ENCODE measurements around the gene TACC2.
"Not testable (repeated sequence)": the region's sequence is repeated elsewhere in the genome, so short reads cannot be mapped to it uniquely, and the experiment has no call there.

TACC2 gene

GRCh38 chr10:121991727-121992126 lies 2.8 kb downstream of the TACC2 start:
- H3K9ac ChIP-seq (ENCODE audit: low read length); H3K27me3 ChIP-seq (ENCODE audit: control insufficient read depth in 1 of 2, insufficient read depth in 2 of 2, low read length in 2 of 2); H3K4me3 ChIP-seq (ENCODE audit: low read depth in 1 of 2, low read length in 2 of 2); H3K36me3 ChIP-seq (ENCODE audit: insufficient read depth, low read length); H3K9me3 ChIP-seq (ENCODE audit: low read length); H3K27ac ChIP-seq (ENCODE audit: low read depth, low read length): not testable (repeated sequence)
- peaks cover 31% of the 10 kb centered on the region for H3K4me1 ChIP-seq (ENCODE audit: insufficient read depth, low read length)

GRCh38 chr10:121994429-121994941 lies 5.5 kb downstream of the TACC2 start:
- Histone ChIP-seq H3K9me3 (ENCODE audit: low read length) (no peaks in the 10 kb centered on the region), H3K4me3 (ENCODE audit: low read depth in 1 of 2, low read length in 2 of 2) (peak overlapping the region in 1 of 2 donors; percentile 21), H3K9ac (ENCODE audit: low read length) (peak overlapping the region; percentile 47), H3K27me3 (ENCODE audit: control insufficient read depth in 1 of 2, insufficient read depth in 2 of 2, low read length in 2 of 2) (no peaks in the 10 kb centered on the region), H3K27ac (ENCODE audit: low read depth, low read length) (peak overlapping the region; percentile 96), H3K36me3 (ENCODE audit: insufficient read depth, low read length) (no peaks in the 10 kb centered on the region), H3K4me1 (ENCODE audit: insufficient read depth, low read length) (peaks cover 51% of the 10 kb centered on the region)

- no peak overlapping the region for H3K9ac ChIP-seq (ENCODE audit: low read length)
- no peak overlapping the region for H3K4me3 ChIP-seq (ENCODE audit: low read depth in 1 of 2, low read length in 2 of 2)
- no peaks in the 10 kb centered on the region for H3K27me3 ChIP-seq (ENCODE audit: control insufficient read depth in 1 of 2, insufficient read depth in 2 of 2, low read length in 2 of 2)
- peaks cover 4% of the 10 kb centered on the region for H3K9me3 ChIP-seq (ENCODE audit: low read length)
- peaks cover 49% of the 10 kb centered on the region for H3K4me1 ChIP-seq (ENCODE audit: insufficient read depth, low read length)
- H3K27ac ChIP-seq (ENCODE audit: low read depth, low read length) = no peak overlapping the region
- H3K36me3 ChIP-seq (ENCODE audit: insufficient read depth, low read length) = no peaks in the 10 kb centered on the region
These were observed 9.5 kb downstream of the TACC2 start for GRCh38 chr10:121998462-121998861.

GRCh38 chr10:121999301-121999700 lies 10.3 kb downstream of the TACC2 start:
- no peak overlapping the region for H3K9ac ChIP-seq (ENCODE audit: low read length)
- H3K4me1 ChIP-seq (ENCODE audit: insufficient read depth, low read length) = peaks cover 41% of the 10 kb centered on the region
- H3K27me3 ChIP-seq (ENCODE audit: control insufficient read depth in 1 of 2, insufficient read depth in 2 of 2, low read length in 2 of 2) = no peaks in the 10 kb centered on the region
- H3K27ac ChIP-seq (ENCODE audit: low read depth, low read length) = no peak overlapping the region
- no peaks in the 10 kb centered on the region for H3K36me3 ChIP-seq (ENCODE audit: insufficient read depth, low read length)
- peaks cover 4% of the 10 kb centered on the region for H3K9me3 ChIP-seq (ENCODE audit: low read length)
- H3K4me3 ChIP-seq (ENCODE audit: low read depth in 1 of 2, low read length in 2 of 2) = no peak overlapping the region

- Histone ChIP-seq H3K36me3 (ENCODE audit: insufficient read depth, low read length) (no peaks in the 10 kb centered on the region), H3K4me1 (ENCODE audit: insufficient read depth, low read length) (peaks cover 20% of the 10 kb centered on the region), H3K9me3 (ENCODE audit: low read length) (peaks cover 4% of the 10 kb centered on the region), H3K27me3 (ENCODE audit: control insufficient read depth in 1 of 2, insufficient read depth in 2 of 2, low read length in 2 of 2) (no peaks in the 10 kb centered on the region), H3K4me3 (ENCODE audit: low read depth in 1 of 2, low read length in 2 of 2) (no peak overlapping the region), H3K9ac (ENCODE audit: low read length) (no peak overlapping the region), H3K27ac (ENCODE audit: low read depth, low read length) (no peak overlapping the region)
These were observed 12.7 kb downstream of the TACC2 start for GRCh38 chr10:122001698-122002097.

- Histone ChIP-seq H3K27me3 (ENCODE audit: control insufficient read depth in 1 of 2, insufficient read depth in 2 of 2, low read length in 2 of 2) (no peaks in the 10 kb centered on the region), H3K27ac (ENCODE audit: low read depth, low read length) (no peak overlapping the region), H3K9ac (ENCODE audit: low read length) (no peak overlapping the region), H3K4me1 (ENCODE audit: insufficient read depth, low read length) (no peaks in the 10 kb centered on the region), H3K9me3 (ENCODE audit: low read length) (no peaks in the 10 kb centered on the region), H3K4me3 (ENCODE audit: low read depth in 1 of 2, low read length in 2 of 2) (no peak overlapping the region), H3K36me3 (ENCODE audit: insufficient read depth, low read length) (no peaks in the 10 kb centered on the region)
These were observed 18.5 kb downstream of the TACC2 start for GRCh38 chr10:122007415-122007814.

- no peaks in the 10 kb centered on the region for H3K36me3 ChIP-seq (ENCODE audit: insufficient read depth, low read length)
- no peaks in the 10 kb centered on the region for H3K27me3 ChIP-seq (ENCODE audit: control insufficient read depth in 1 of 2, insufficient read depth in 2 of 2, low read length in 2 of 2)
- peaks cover 11% of the 10 kb centered on the region for H3K4me1 ChIP-seq (ENCODE audit: insufficient read depth, low read length)
- H3K9ac ChIP-seq (ENCODE audit: low read length) = no peak overlapping the region
- no peaks in the 10 kb centered on the region for H3K9me3 ChIP-seq (ENCODE audit: low read length)
- H3K27ac ChIP-seq (ENCODE audit: low read depth, low read length) = no peak overlapping the region
- no peak overlapping the region for H3K4me3 ChIP-seq (ENCODE audit: low read depth in 1 of 2, low read length in 2 of 2)
These were observed 21.6 kb downstream of the TACC2 start for GRCh38 chr10:122010405-122011050.

GRCh38 chr10:122012731-122013130 lies 23.8 kb downstream of the TACC2 start:
- no peak overlapping the region for H3K9ac ChIP-seq (ENCODE audit: low read length)
- no peak overlapping the region for H3K27ac ChIP-seq (ENCODE audit: low read depth, low read length)
- peaks cover 11% of the 10 kb centered on the region for H3K4me1 ChIP-seq (ENCODE audit: insufficient read depth, low read length)
- no peak overlapping the region for H3K4me3 ChIP-seq (ENCODE audit: low read depth in 1 of 2, low read length in 2 of 2)
- no peaks in the 10 kb centered on the region for H3K36me3 ChIP-seq (ENCODE audit: insufficient read depth, low read length)
- no peaks in the 10 kb centered on the region for H3K27me3 ChIP-seq (ENCODE audit: control insufficient read depth in 1 of 2, insufficient read depth in 2 of 2, low read length in 2 of 2)
- no peaks in the 10 kb centered on the region for H3K9me3 ChIP-seq (ENCODE audit: low read length)

GRCh38 chr10:122013311-122013780 lies 24.4 kb downstream of the TACC2 start:
- Histone ChIP-seq H3K9ac (ENCODE audit: low read length) (no peak overlapping the region), H3K27ac (ENCODE audit: low read depth, low read length) (no peak overlapping the region), H3K27me3 (ENCODE audit: control insufficient read depth in 1 of 2, insufficient read depth in 2 of 2, low read length in 2 of 2) (no peaks in the 10 kb centered on the region), H3K36me3 (ENCODE audit: insufficient read depth, low read length) (no peaks in the 10 kb centered on the region), H3K4me1 (ENCODE audit: insufficient read depth, low read length) (peaks cover 11% of the 10 kb centered on the region), H3K9me3 (ENCODE audit: low read length) (no peaks in the 10 kb centered on the region), H3K4me3 (ENCODE audit: low read depth in 1 of 2, low read length in 2 of 2) (no peak overlapping the region)

- H3K9me3 ChIP-seq (ENCODE audit: low read length) = no peaks in the 10 kb centered on the region
- H3K4me3 ChIP-seq (ENCODE audit: low read depth in 1 of 2, low read length in 2 of 2) = no peak overlapping the region
- H3K27me3 ChIP-seq (ENCODE audit: control insufficient read depth in 1 of 2, insufficient read depth in 2 of 2, low read length in 2 of 2) = no peaks in the 10 kb centered on the region
- H3K4me1 ChIP-seq (ENCODE audit: insufficient read depth, low read length) = peaks cover 20% of the 10 kb centered on the region
- H3K36me3 ChIP-seq (ENCODE audit: insufficient read depth, low read length) = no peaks in the 10 kb centered on the region
- no peak overlapping the region for H3K9ac ChIP-seq (ENCODE audit: low read length)
- H3K27ac ChIP-seq (ENCODE audit: low read depth, low read length) = peak overlapping the region; percentile 0
These were observed 25.8 kb downstream of the TACC2 start for GRCh38 chr10:122014652-122015248.

GRCh38 chr10:122017926-122018325 lies 29.0 kb downstream of the TACC2 start:
- H3K27ac ChIP-seq (ENCODE audit: low read depth, low read length); H3K4me3 ChIP-seq (ENCODE audit: low read depth in 1 of 2, low read length in 2 of 2); H3K27me3 ChIP-seq (ENCODE audit: control insufficient read depth in 1 of 2, insufficient read depth in 2 of 2, low read length in 2 of 2); H3K9me3 ChIP-seq (ENCODE audit: low read length); H3K9ac ChIP-seq (ENCODE audit: low read length); H3K36me3 ChIP-seq (ENCODE audit: insufficient read depth, low read length): not testable (repeated sequence)
- H3K4me1 ChIP-seq (ENCODE audit: insufficient read depth, low read length) = peaks cover 30% of the 10 kb centered on the region

- Histone ChIP-seq H3K36me3 (ENCODE audit: insufficient read depth, low read length) (no peaks in the 10 kb centered on the region), H3K4me1 (ENCODE audit: insufficient read depth, low read length) (peaks cover 27% of the 10 kb centered on the region), H3K9ac (ENCODE audit: low read length) (peak overlapping the region; percentile 13), H3K9me3 (ENCODE audit: low read length) (no peaks in the 10 kb centered on the region), H3K4me3 (ENCODE audit: low read depth in 1 of 2, low read length in 2 of 2) (peak overlapping the region; percentile 45 to 46), H3K27me3 (ENCODE audit: control insufficient read depth in 1 of 2, insufficient read depth in 2 of 2, low read length in 2 of 2) (no peaks in the 10 kb centered on the region), H3K27ac (ENCODE audit: low read depth, low read length) (peak overlapping the region; percentile 81)
These were observed 29.5 kb downstream of the TACC2 start for GRCh38 chr10:122018491-122018890.
